OCI-LY1 (cell line): ENCODE results near the gene FAM222B.

Experiments
- CTCF ChIP-seq: fragments of 200-600 bp; sonication (generic), shearing (Covaris generic); IDR thresholded peaks from 2 replicates; pipeline ENCODE4 v1.5.1; 2017; ENCODE audit warnings: mild to moderate bottlenecking, antibody characterized with exemption, low read length, moderate library complexity, mixed read lengths
- EZH2 ChIP-seq: fragments of 200-600 bp; sonication (generic), shearing (Covaris generic); IDR thresholded peaks from 2 replicates; pipeline ENCODE4 v1.8.0; 2017; ENCODE audit warnings: borderline replicate concordance, mixed run types, mild to moderate bottlenecking, antibody characterized with exemption, low read length, moderate library complexity, mixed read lengths

GRCh38 chr17:28773736-28774135 lies 68.9 kb downstream of the FAM222B start:
- TF ChIP-seq CTCF (no peak), EZH2 (no peak)
